Testis (tissue), 2 donors: ENCODE results near the gene MAMDC2.

Experiments
- POLR2A ChIP-seq: fragments of 450-650 bp; IDR thresholded peaks from one replicate; pipeline ENCODE4 v1.6.1; 2017; ENCODE audit warnings: antibody characterized with exemption, mild to moderate bottlenecking, moderate library complexity
- TF ChIP-seq, protein P1 (sequence below), 3 experiments: fragments of 450-650 bp in 2 of 3; fragments of 200-600 bp in 1 of 3; sonication (generic) in 1 of 3; IDR thresholded peaks; one replicate each; pipeline ENCODE4 v1.5.1; 2016 to 2019; ENCODE audit warnings: antibody characterized with exemption in 3 of 3, mild to moderate bottlenecking in 2 of 3, moderate library complexity in 1 of 3

DNA sequence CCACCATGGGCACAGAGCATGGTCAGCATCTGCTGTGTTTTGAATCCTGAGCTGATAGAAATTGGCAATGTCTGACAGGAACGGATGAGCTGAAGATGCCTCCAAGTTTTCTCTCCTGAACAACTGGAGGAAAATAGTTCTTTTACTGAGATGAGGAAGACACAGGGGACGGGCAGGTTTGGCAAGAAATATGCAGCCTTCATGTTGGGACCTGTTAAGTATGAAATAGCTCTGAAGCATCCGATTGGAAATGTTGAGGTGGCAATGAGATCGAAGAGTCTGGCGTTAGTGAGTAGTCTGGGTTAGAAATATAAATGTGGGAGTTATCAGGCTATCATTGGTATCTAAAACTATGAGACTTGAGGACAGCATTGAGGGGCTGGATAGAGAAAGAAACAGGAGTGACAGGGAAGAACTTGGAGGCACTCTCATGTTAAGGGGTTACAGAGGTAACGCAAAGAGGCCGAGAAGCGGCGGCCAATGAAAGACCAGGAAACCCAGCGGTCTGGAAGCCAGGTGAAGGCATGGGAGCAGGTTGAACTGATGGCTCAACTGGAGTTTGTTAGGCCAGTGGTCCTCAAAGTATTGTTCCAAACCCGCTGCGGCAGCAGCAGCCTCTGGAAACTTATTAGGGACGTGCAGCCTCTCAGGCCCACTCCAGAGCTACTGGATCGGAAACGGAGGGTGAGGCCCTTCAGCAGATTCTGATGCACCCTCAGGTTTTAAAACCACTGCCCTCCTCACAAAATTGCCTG is 1.0 kb upstream of the MAMDC2 start:
- TF ChIP-seq, protein P1, sequence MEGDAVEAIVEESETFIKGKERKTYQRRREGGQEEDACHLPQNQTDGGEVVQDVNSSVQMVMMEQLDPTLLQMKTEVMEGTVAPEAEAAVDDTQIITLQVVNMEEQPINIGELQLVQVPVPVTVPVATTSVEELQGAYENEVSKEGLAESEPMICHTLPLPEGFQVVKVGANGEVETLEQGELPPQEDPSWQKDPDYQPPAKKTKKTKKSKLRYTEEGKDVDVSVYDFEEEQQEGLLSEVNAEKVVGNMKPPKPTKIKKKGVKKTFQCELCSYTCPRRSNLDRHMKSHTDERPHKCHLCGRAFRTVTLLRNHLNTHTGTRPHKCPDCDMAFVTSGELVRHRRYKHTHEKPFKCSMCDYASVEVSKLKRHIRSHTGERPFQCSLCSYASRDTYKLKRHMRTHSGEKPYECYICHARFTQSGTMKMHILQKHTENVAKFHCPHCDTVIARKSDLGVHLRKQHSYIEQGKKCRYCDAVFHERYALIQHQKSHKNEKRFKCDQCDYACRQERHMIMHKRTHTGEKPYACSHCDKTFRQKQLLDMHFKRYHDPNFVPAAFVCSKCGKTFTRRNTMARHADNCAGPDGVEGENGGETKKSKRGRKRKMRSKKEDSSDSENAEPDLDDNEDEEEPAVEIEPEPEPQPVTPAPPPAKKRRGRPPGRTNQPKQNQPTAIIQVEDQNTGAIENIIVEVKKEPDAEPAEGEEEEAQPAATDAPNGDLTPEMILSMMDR (IDR thresholded peaks at IDR 0.05), result no peak
- TF ChIP-seq POLR2A, result no peak
